Bone marrow (tissue), 2 donors: ENCODE data around the gene CD19.

Experiments used
- DNase-seq, 2 donors: peaks; one replicate each; lab custom pipeline; 2025; lab: John Stamatoyannopoulos, UW

The CD19 gene

GRCh38 chr16:28982418-28982817 is 50.6 kb downstream of the CD19 start:
- no peak for DNase-seq

- DNase-seq: no peak
These were observed 51.2 kb downstream of the CD19 start for GRCh38 chr16:28982949-28983348.

- no peak for DNase-seq
These were observed 51.9 kb downstream of the CD19 start for GRCh38 chr16:28983644-28984043.

- no peak for DNase-seq
These were observed 52.3 kb downstream of the CD19 start for GRCh38 chr16:28984091-28984490.

GRCh38 chr16:28984619-28985135 is 52.9 kb downstream of the CD19 start, which contains the start of gene LAT:
Gene LAT (plus strand): TSS chr16:28985052. CDS start chr16:28985418, 366 bp downstream.
- DNase-seq: peak; percentile 70 to 90

- no peak for DNase-seq
These were observed 53.7 kb downstream of the CD19 start for GRCh38 chr16:28985211-28986041.

GRCh38 chr16:28986046-28986445 is 54.3 kb downstream of the CD19 start:
- DNase-seq: no peak

- DNase-seq: no peak
These were observed 54.7 kb downstream of the CD19 start for GRCh38 chr16:28986492-28986891.

GRCh38 chr16:28987170-28987853 is 55.5 kb downstream of the CD19 start:
- no peak for DNase-seq
